Endodermal cell (in vitro differentiated cells): ENCODE measurements around the gene ZNF684. TPM values are rescaled to one million over a fixed set of nuclear protein-coding genes. Genes with fewer than 3 reads are reported as not detected.
"Not testable (repeated sequence)": the region's sequence is repeated elsewhere in the genome, so short reads cannot be mapped to it uniquely, and the experiment has no call there.

Experiments
- DNase-seq: peaks from one replicate; pipeline ENCODE4 v3.0.0-alpha.2; 2017
- H3K27ac ChIP-seq: 2 replicates; pipeline ENCODE4 v1.5.1; 2013; ENCODE audit warnings: mild to moderate bottlenecking, low read depth, low read length, moderate library complexity
- H3K27me3 ChIP-seq: 2 replicates; pipeline ENCODE4 v1.6.1; 2013; ENCODE audit warnings: mild to moderate bottlenecking, low read length, moderate library complexity; ENCODE audit not compliant: insufficient read depth, control insufficient read depth, poor library complexity, severe bottlenecking
- H3K36me3 ChIP-seq: 2 replicates; pipeline ENCODE4 v1.7.0; 2013; ENCODE audit warnings: mild to moderate bottlenecking, low read length, moderate library complexity; ENCODE audit not compliant: control insufficient read depth, insufficient read depth
- H3K4me1 ChIP-seq: one replicate; pipeline ENCODE4 v1.7.0; 2013; ENCODE audit warnings: low read length; ENCODE audit not compliant: control insufficient read depth, insufficient read depth
- H3K4me3 ChIP-seq: 2 replicates; pipeline ENCODE4 v1.5.1; 2013; ENCODE audit warnings: mild to moderate bottlenecking, low read length, moderate library complexity
- H3K9ac ChIP-seq: 2 replicates; pipeline ENCODE4 v1.6.1; 2013; ENCODE audit warnings: mild to moderate bottlenecking, low read length, moderate library complexity; ENCODE audit not compliant: poor library complexity, severe bottlenecking; ENCODE audit errors: extremely low read depth
- H3K9me3 ChIP-seq: 2 replicates; pipeline ENCODE4 v1.6.1; 2013; ENCODE audit warnings: mild to moderate bottlenecking, low read length, moderate library complexity; ENCODE audit not compliant: control insufficient read depth
- H3K27ac Mint-ChIP-seq: 2 replicates; pipeline ENCODE4 v1.8.0; 2020; ENCODE audit warnings: mixed read lengths
- H3K27me3 Mint-ChIP-seq: 2 replicates; pipeline ENCODE4 v1.8.0; 2021; ENCODE audit warnings: mild to moderate bottlenecking, mixed read lengths; ENCODE audit not compliant: insufficient read depth
- H3K36me3 Mint-ChIP-seq: 2 replicates; pipeline ENCODE4 v1.8.0; 2020; ENCODE audit warnings: low read depth, mixed read lengths
- H3K4me1 Mint-ChIP-seq: 2 replicates; pipeline ENCODE4 v1.8.0; 2020; ENCODE audit warnings: mixed read lengths
- H3K4me3 Mint-ChIP-seq: 2 replicates; pipeline ENCODE4 v1.8.0; 2020; ENCODE audit warnings: mild to moderate bottlenecking, moderate library complexity, mixed read lengths
- H3K9me3 Mint-ChIP-seq: 2 replicates; pipeline ENCODE4 v1.8.0; 2020; ENCODE audit warnings: mild to moderate bottlenecking, mixed read lengths
- CTCF ChIP-seq: fragments of 200-600 bp; sonication (generic); conservative IDR thresholded peaks from 2 replicates; pipeline ENCODE4 v1.5.0; 2021; ENCODE audit warnings: antibody characterized with exemption, mild to moderate bottlenecking
- WGBS, 2 experiments: methylation state at CpG; one replicate each; pipeline versions ENCODE4 v1.1.5 to v1.1.7; 2013; ENCODE audit warnings: missing lambda C conversion rate in 2 of 2, mixed read lengths in 1 of 2; ENCODE audit not compliant: insufficient coverage in 1 of 2, insufficient read length in 1 of 2; 5-methylcytosine and 5-hydroxymethylcytosine counted together
- total RNA-seq, 2 donors: library from RNA; stranded (reverse); fragmentation: NEBNext Ultra II Directional in 1 of 2; extraction: Animal tissue kit (Norgen Biotek cat#: 25700) in 1 of 2; gene quantifications; 2 replicates in 1 of 2; 3 replicates in 1 of 2; pipeline ENCODE4 v1.2.1, GENCODE V29; 2021

ZNF684 gene
- total RNA-seq, 2 donors from 2014 or later: 5.1 to 10.4 TPM

GRCh38 chr1:40564913-40565312, 33.5 kb downstream of the ZNF684 start:
- no peaks in the 10 kb centered on the region for H3K4me1 ChIP-seq
- no peak overlapping the region for H3K9ac ChIP-seq
- Mint-ChIP-seq H3K4me1 (no peaks in the 10 kb centered on the region), H3K36me3 (no peaks in the 10 kb centered on the region), H3K4me3 (no peak overlapping the region), H3K9me3 (peaks cover 1% of the 10 kb centered on the region), H3K27ac (no peak overlapping the region), H3K27me3 (no peaks in the 10 kb centered on the region)
- WGBS, 2 experiments: 83 to 92% methylated on average over 1 to 3 of the region's 3 CpGs
- no peak for DNase-seq
- no peak overlapping the region for H3K27ac ChIP-seq
- no peaks in the 10 kb centered on the region for H3K27me3 ChIP-seq
- no peak for TF ChIP-seq CTCF
- no peaks in the 10 kb centered on the region for H3K9me3 ChIP-seq
- no peaks in the 10 kb centered on the region for H3K36me3 ChIP-seq
- H3K4me3 ChIP-seq: no peak overlapping the region

- H3K36me3 Mint-ChIP-seq: no peaks in the 10 kb centered on the region
- no peaks in the 10 kb centered on the region for H3K27me3 ChIP-seq
- no peaks in the 10 kb centered on the region for H3K4me1 Mint-ChIP-seq
- H3K4me3 Mint-ChIP-seq: no peak overlapping the region
- H3K9ac ChIP-seq: no peak overlapping the region
- H3K27me3 Mint-ChIP-seq: peaks cover 7% of the 10 kb centered on the region
- no peaks in the 10 kb centered on the region for H3K36me3 ChIP-seq
- H3K9me3 Mint-ChIP-seq: peaks cover 3% of the 10 kb centered on the region
- H3K27ac Mint-ChIP-seq: no peak overlapping the region
- no CpG with 5 or more reads among the region's 1 CpG for WGBS, 2 experiments
- H3K9me3 ChIP-seq: no peaks in the 10 kb centered on the region
- DNase-seq: no peak
- no peak overlapping the region for H3K4me3 ChIP-seq
- no peak for TF ChIP-seq CTCF
- no peaks in the 10 kb centered on the region for H3K4me1 ChIP-seq
- H3K27ac ChIP-seq: no peak overlapping the region
Observed at GRCh38 chr1:40567825-40568224, 36.4 kb downstream of the ZNF684 start.

- H3K27me3 Mint-ChIP-seq, H3K9me3 ChIP-seq, H3K9ac ChIP-seq, H3K4me1 Mint-ChIP-seq, H3K4me1 ChIP-seq, H3K27ac Mint-ChIP-seq, DNase-seq, H3K27ac ChIP-seq, H3K36me3 ChIP-seq, H3K36me3 Mint-ChIP-seq, H3K4me3 ChIP-seq, H3K4me3 Mint-ChIP-seq, H3K27me3 ChIP-seq, H3K9me3 Mint-ChIP-seq: not testable (repeated sequence)
- 87 to 90% methylated on average over 3 of the region's 3 CpGs for WGBS, 2 experiments
Observed at GRCh38 chr1:40574805-40575204, 43.4 kb downstream of the ZNF684 start.

- Histone ChIP-seq H3K27me3 (no peaks in the 10 kb centered on the region), H3K36me3 (no peaks in the 10 kb centered on the region), H3K4me1 (no peaks in the 10 kb centered on the region), H3K4me3 (no peak overlapping the region), H3K9ac (no peak overlapping the region), H3K9me3 (no peaks in the 10 kb centered on the region), H3K27ac (no peak overlapping the region)
- Mint-ChIP-seq H3K9me3 (peaks cover 8% of the 10 kb centered on the region), H3K27ac (no peak overlapping the region), H3K27me3 (peaks cover 9% of the 10 kb centered on the region), H3K4me1 (no peaks in the 10 kb centered on the region), H3K4me3 (no peak overlapping the region), H3K36me3 (no peaks in the 10 kb centered on the region)
- no peak for TF ChIP-seq CTCF
- DNase-seq: no peak
Observed at GRCh38 chr1:40575336-40575735, 43.9 kb downstream of the ZNF684 start.
